Measurements from ENCODE around the gene FAM234A.

FAM234A gene

GRCh38 chr16:284204-285120 is 49.8 kb downstream of the FAM234A start:
- H3K36me3 ChIP-seq (ENCODE audit: control insufficient read depth in 4 of 4, insufficient read depth in 4 of 4, low read length in 3 of 4): peaks cover 0 to 30% (median 24%) of the 10 kb centered on the region in 4 experiments
- H3K4me1 ChIP-seq (ENCODE audit: control extremely low read depth in 1 of 4, control insufficient read depth in 4 of 4, insufficient read depth in 4 of 4, low read length in 3 of 4): peaks cover 0 to 16% (median 11%) of the 10 kb centered on the region in 4 experiments
- no peak overlapping the region for H3K27ac ChIP-seq (ENCODE audit: insufficient read depth in 1 of 2, low read depth in 1 of 2, low read length in 2 of 2, poor library complexity in 1 of 2, severe bottlenecking in 2 of 2)
- no peak overlapping the region for H3K4me3 ChIP-seq (ENCODE audit: control insufficient read depth in 1 of 7, extremely low read depth in 1 of 7, insufficient read depth in 4 of 7, low read depth in 2 of 7, low read length in 6 of 7)
- WGBS (ENCODE audit: insufficient coverage): 95% methylated on average over 45 of the region's 52 CpGs
- POLR2A ChIA-PET: interaction anchor here (0.5 kb wide), 1 partner anchor 44 kb away, joined by 6 read pairs; no protein-coding TSS in a partner anchor
- CTCF ChIA-PET: no interaction called here
- peaks cover 0 to 3% (median 0%) of the 10 kb centered on the region in 5 experiments for H3K9me3 ChIP-seq (ENCODE audit: control extremely low read depth in 1 of 5, control insufficient read depth in 4 of 5, insufficient read depth in 2 of 5, low read depth in 1 of 5, low read length in 4 of 5)
- no peak for DNase-seq
- H3K27me3 ChIP-seq (replicated peaks in 2 of 5; ENCODE audit: control insufficient read depth in 4 of 5, insufficient read depth in 5 of 5, low read length in 4 of 5): peaks cover 0 to 24% (median 0%) of the 10 kb centered on the region in 5 experiments

- peaks cover 0 to 8% (median 6%) of the 10 kb centered on the region in 4 experiments for H3K4me1 ChIP-seq (ENCODE audit: control extremely low read depth in 1 of 4, control insufficient read depth in 4 of 4, insufficient read depth in 4 of 4, low read length in 3 of 4)
- POLR2A ChIA-PET: no interaction called here
- WGBS (ENCODE audit: insufficient coverage): 94% methylated on average over 28 of the region's 48 CpGs
- H3K27ac ChIP-seq (ENCODE audit: insufficient read depth in 1 of 2, low read depth in 1 of 2, low read length in 2 of 2, poor library complexity in 1 of 2, severe bottlenecking in 2 of 2): no peak overlapping the region
- DNase-seq: peak in 2 of 3 donors; percentile 33 to 34
- H3K27me3 ChIP-seq (replicated peaks in 2 of 5; ENCODE audit: control insufficient read depth in 4 of 5, insufficient read depth in 5 of 5, low read length in 4 of 5): peaks cover 0 to 17% (median 0%) of the 10 kb centered on the region in 5 experiments
- CTCF ChIA-PET: no interaction called here
- peaks cover 3 to 40% (median 31%) of the 10 kb centered on the region in 4 experiments for H3K36me3 ChIP-seq (ENCODE audit: control insufficient read depth in 4 of 4, insufficient read depth in 4 of 4, low read length in 3 of 4)
- H3K9me3 ChIP-seq (ENCODE audit: control extremely low read depth in 1 of 5, control insufficient read depth in 4 of 5, insufficient read depth in 2 of 5, low read depth in 1 of 5, low read length in 4 of 5): peaks cover 0 to 3% (median 0%) of the 10 kb centered on the region in 5 experiments
- H3K4me3 ChIP-seq (ENCODE audit: control insufficient read depth in 1 of 7, extremely low read depth in 1 of 7, insufficient read depth in 4 of 7, low read depth in 2 of 7, low read length in 6 of 7): no peak overlapping the region
Observed at GRCh38 chr16:285146-286055, 50.8 kb downstream of the FAM234A start.

- peaks cover 3 to 53% (median 43%) of the 10 kb centered on the region in 4 experiments for H3K36me3 ChIP-seq (ENCODE audit: control insufficient read depth in 4 of 4, insufficient read depth in 4 of 4, low read length in 3 of 4)
Observed at GRCh38 chr16:286491-287297, 52.1 kb downstream of the FAM234A start.

GRCh38 chr16:287298-287811 is 52.7 kb downstream of the FAM234A start:
- ChIA-PET POLR2A (no interaction called here), CTCF (interaction anchor here (0.8 kb wide), 1 partner anchor 17 kb away, joined by 3 read pairs; no protein-coding TSS in a partner anchor)
- peaks cover 0 to 3% (median 0%) of the 10 kb centered on the region in 5 experiments for H3K9me3 ChIP-seq (ENCODE audit: control extremely low read depth in 1 of 5, control insufficient read depth in 4 of 5, insufficient read depth in 2 of 5, low read depth in 1 of 5, low read length in 4 of 5)
- peaks cover 3 to 59% (median 49%) of the 10 kb centered on the region in 4 experiments for H3K36me3 ChIP-seq (ENCODE audit: control insufficient read depth in 4 of 4, insufficient read depth in 4 of 4, low read length in 3 of 4)
- H3K4me1 ChIP-seq (ENCODE audit: control extremely low read depth in 1 of 4, control insufficient read depth in 4 of 4, insufficient read depth in 4 of 4, low read length in 3 of 4): no peaks in the 10 kb centered on the region
- WGBS (ENCODE audit: insufficient coverage): 92% methylated on average over 14 of the region's 16 CpGs
- DNase-seq: no peak
- H3K27ac ChIP-seq (ENCODE audit: insufficient read depth in 1 of 2, low read depth in 1 of 2, low read length in 2 of 2, poor library complexity in 1 of 2, severe bottlenecking in 2 of 2): no peak overlapping the region
- no peaks in the 10 kb centered on the region for H3K27me3 ChIP-seq (replicated peaks in 2 of 5; ENCODE audit: control insufficient read depth in 4 of 5, insufficient read depth in 5 of 5, low read length in 4 of 5)
- H3K4me3 ChIP-seq (ENCODE audit: control insufficient read depth in 1 of 7, extremely low read depth in 1 of 7, insufficient read depth in 4 of 7, low read depth in 2 of 7, low read length in 6 of 7): no peak overlapping the region

More at GRCh38 chr16:286491-287297, 52.1 kb downstream of the FAM234A start:
- H3K4me1 ChIP-seq (ENCODE audit: control extremely low read depth in 1 of 4, control insufficient read depth in 4 of 4, insufficient read depth in 4 of 4, low read length in 3 of 4): no peaks in the 10 kb centered on the region
- WGBS (ENCODE audit: insufficient coverage): 95% methylated on average over 20 of the region's 22 CpGs
- no peak for DNase-seq
- ChIA-PET POLR2A (no interaction called here), CTCF (interaction anchor here (0.8 kb wide), 1 partner anchor 17 kb away, joined by 3 read pairs; no protein-coding TSS in a partner anchor)
- H3K4me3 ChIP-seq (ENCODE audit: control insufficient read depth in 1 of 7, extremely low read depth in 1 of 7, insufficient read depth in 4 of 7, low read depth in 2 of 7, low read length in 6 of 7): no peak overlapping the region
- peaks cover 0 to 5% (median 0%) of the 10 kb centered on the region in 5 experiments for H3K27me3 ChIP-seq (replicated peaks in 2 of 5; ENCODE audit: control insufficient read depth in 4 of 5, insufficient read depth in 5 of 5, low read length in 4 of 5)
- no peak overlapping the region for H3K27ac ChIP-seq (ENCODE audit: insufficient read depth in 1 of 2, low read depth in 1 of 2, low read length in 2 of 2, poor library complexity in 1 of 2, severe bottlenecking in 2 of 2)
- peaks cover 0 to 3% (median 0%) of the 10 kb centered on the region in 5 experiments for H3K9me3 ChIP-seq (ENCODE audit: control extremely low read depth in 1 of 5, control insufficient read depth in 4 of 5, insufficient read depth in 2 of 5, low read depth in 1 of 5, low read length in 4 of 5)

- POLR2A ChIA-PET: no interaction called here
Observed at GRCh38 chr16:287981-288920, 53.6 kb downstream of the FAM234A start.

More at GRCh38 chr16:287981-288920, 53.6 kb downstream of the FAM234A start:
- H3K27me3 ChIP-seq (replicated peaks in 2 of 5; ENCODE audit: control insufficient read depth in 4 of 5, insufficient read depth in 5 of 5, low read length in 4 of 5): no peaks in the 10 kb centered on the region
- H3K36me3 ChIP-seq (ENCODE audit: control insufficient read depth in 4 of 4, insufficient read depth in 4 of 4, low read length in 3 of 4): peaks cover 3 to 68% (median 55%) of the 10 kb centered on the region in 4 experiments
- H3K9me3 ChIP-seq (ENCODE audit: control extremely low read depth in 1 of 5, control insufficient read depth in 4 of 5, insufficient read depth in 2 of 5, low read depth in 1 of 5, low read length in 4 of 5): peaks cover 0 to 3% (median 0%) of the 10 kb centered on the region in 5 experiments
- WGBS (ENCODE audit: insufficient coverage): 96% methylated on average over 26 of the region's 33 CpGs
- no peak overlapping the region for H3K4me3 ChIP-seq (ENCODE audit: control insufficient read depth in 1 of 7, extremely low read depth in 1 of 7, insufficient read depth in 4 of 7, low read depth in 2 of 7, low read length in 6 of 7)
- CTCF ChIA-PET: no interaction called here
- H3K27ac ChIP-seq (ENCODE audit: insufficient read depth in 1 of 2, low read depth in 1 of 2, low read length in 2 of 2, poor library complexity in 1 of 2, severe bottlenecking in 2 of 2): no peak overlapping the region
- no peak for DNase-seq
- no peaks in the 10 kb centered on the region for H3K4me1 ChIP-seq (ENCODE audit: control extremely low read depth in 1 of 4, control insufficient read depth in 4 of 4, insufficient read depth in 4 of 4, low read length in 3 of 4)
